ENCODE data around the gene GRHL3. TPM values are rescaled to one million over a fixed set of nuclear protein-coding genes. Genes with fewer than 3 reads are reported as not detected.

The GRHL3 gene
- total RNA-seq, 1 donor from 2014 or later, result 1.5 TPM

DNA sequence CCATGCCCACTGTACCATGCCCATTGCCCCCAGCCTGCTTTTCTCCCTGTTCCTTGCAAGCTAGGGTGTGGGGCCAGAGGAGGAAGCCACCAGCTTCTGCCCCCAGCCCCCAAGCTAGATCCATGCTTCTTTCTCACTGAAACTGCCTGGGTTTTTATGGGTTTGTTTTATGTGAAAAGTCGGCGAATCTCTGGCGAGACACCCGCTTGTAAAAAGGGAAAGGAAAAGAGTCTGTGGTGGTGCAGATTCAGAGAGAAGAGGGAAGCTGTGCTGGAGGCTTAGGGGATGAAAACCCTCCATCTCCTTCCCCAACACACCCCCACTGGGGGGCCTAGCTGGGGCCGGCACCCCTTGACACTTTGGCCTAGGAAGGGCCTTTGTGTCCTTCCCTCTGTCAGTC lies 26.2 kb downstream of the GRHL3 start:
- H3K4me1 Mint-ChIP-seq, result peaks cover 31% of the 10 kb centered on the region
- no peak overlapping the region for H3K9ac ChIP-seq
- TF ChIP-seq EZH2 (IDR thresholded peaks at IDR 0.05), result no peak
- TF ChIP-seq EZH2phosphoT487 (IDR thresholded peaks at IDR 0.05), result no peak
- TF ChIP-seq, protein P1, sequence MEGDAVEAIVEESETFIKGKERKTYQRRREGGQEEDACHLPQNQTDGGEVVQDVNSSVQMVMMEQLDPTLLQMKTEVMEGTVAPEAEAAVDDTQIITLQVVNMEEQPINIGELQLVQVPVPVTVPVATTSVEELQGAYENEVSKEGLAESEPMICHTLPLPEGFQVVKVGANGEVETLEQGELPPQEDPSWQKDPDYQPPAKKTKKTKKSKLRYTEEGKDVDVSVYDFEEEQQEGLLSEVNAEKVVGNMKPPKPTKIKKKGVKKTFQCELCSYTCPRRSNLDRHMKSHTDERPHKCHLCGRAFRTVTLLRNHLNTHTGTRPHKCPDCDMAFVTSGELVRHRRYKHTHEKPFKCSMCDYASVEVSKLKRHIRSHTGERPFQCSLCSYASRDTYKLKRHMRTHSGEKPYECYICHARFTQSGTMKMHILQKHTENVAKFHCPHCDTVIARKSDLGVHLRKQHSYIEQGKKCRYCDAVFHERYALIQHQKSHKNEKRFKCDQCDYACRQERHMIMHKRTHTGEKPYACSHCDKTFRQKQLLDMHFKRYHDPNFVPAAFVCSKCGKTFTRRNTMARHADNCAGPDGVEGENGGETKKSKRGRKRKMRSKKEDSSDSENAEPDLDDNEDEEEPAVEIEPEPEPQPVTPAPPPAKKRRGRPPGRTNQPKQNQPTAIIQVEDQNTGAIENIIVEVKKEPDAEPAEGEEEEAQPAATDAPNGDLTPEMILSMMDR (IDR thresholded peaks at IDR 0.05), result no peak
- no peak overlapping the region for H3K4me2 ChIP-seq
- no peak overlapping the region for H3K27ac Mint-ChIP-seq
- no peak overlapping the region for H3K4me3 Mint-ChIP-seq
- no peaks in the 10 kb centered on the region for H3K36me3 Mint-ChIP-seq
- peaks cover 9% of the 10 kb centered on the region for H3K27me3 Mint-ChIP-seq (ENCODE audit: insufficient read depth, low read depth)
- H3K27me3 ChIP-seq, result no peaks in the 10 kb centered on the region
- no peaks in the 10 kb centered on the region for H3F3A ChIP-seq (ENCODE audit: low read depth)
- H3K36me3 ChIP-seq, result no peaks in the 10 kb centered on the region
- H3K79me2 ChIP-seq (ENCODE audit: low read depth), result no peaks in the 10 kb centered on the region
- H3K4me1 ChIP-seq, result peaks cover 32% of the 10 kb centered on the region
- H3K27ac ChIP-seq, result no peak overlapping the region
- H3K4me3 ChIP-seq, result no peak overlapping the region
- no peak overlapping the region for H2AFZ ChIP-seq (replicated peaks)
- H4K20me1 ChIP-seq (ENCODE audit: low read depth), result no peaks in the 10 kb centered on the region
- no peak for DNase-seq (ENCODE audit: low spot score)
- H3K9me3 ChIP-seq (ENCODE audit: low read depth), result no peaks in the 10 kb centered on the region
- no peaks in the 10 kb centered on the region for H3K9me3 Mint-ChIP-seq

DNA sequence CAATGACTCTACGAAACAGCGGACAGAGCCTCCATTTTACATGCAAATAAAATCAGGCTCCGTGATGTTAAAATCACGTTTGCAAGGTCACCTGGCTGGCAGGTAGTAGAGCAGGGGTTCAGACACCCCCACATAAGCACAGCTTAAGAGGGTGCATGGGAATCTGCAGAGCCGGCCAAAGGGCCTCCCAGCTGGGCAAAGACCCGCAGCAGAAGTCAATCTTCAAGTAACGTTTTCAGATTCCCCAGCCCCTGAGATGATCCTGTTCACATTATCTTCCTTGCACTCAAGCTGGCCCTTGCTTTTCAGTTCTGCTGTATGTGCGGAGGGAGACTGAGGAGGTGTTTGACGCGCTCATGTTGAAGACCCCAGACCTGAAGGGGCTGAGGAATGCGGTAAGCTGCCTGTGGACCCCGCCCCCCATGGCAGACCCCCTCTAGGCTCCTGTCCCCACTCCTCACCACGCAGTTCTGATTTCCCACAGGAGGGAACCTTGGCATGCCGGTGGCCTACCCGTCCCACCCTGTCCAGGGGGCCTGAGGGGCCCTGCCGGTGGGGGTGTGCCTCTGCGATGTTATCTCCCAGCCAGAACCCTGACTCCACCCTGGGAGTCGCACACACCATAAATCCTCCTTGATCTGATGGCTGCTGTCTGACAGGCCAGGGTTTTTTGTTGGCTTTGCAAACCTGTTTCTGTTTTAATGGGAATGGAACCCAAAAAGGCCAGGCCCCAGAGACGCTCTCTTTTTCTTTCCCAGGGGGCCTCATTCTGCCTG lies 28.2 kb downstream of the GRHL3 start:
- H3K27ac Mint-ChIP-seq, result peak overlapping the region; percentile 86
- H3K4me1 Mint-ChIP-seq, result peaks cover 18% of the 10 kb centered on the region

DNA sequence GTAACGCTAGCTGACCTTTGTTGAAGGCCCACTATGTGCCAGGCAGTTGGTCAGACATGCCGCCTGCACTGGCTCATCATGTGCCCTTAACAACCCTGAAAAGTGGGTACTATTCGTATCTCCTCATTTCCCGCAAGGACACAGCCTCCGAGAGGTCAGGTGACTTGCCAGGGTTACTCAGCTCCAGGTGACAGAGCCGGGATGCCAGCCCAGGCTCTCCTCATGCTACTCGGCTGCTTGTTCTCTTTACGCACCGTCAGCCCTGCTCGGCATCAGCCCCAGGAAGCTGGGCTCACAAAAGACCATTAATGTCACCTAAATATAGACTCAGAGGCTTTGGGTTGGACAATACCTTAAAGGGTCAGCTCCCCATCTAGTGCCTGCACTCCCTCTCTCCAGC lies 29.0 kb downstream of the GRHL3 start:
- H3K4me3 Mint-ChIP-seq, result no peak overlapping the region

More for the DNA sequence above, 28.2 kb downstream of the GRHL3 start:
- Histone ChIP-seq H3K4me3 (no peak overlapping the region), H4K20me1 (ENCODE audit: low read depth) (no peaks in the 10 kb centered on the region), H3K9ac (no peak overlapping the region), H3K4me1 (peaks cover 15% of the 10 kb centered on the region), H3K27ac (no peak overlapping the region), H3K36me3 (no peaks in the 10 kb centered on the region), H3K27me3 (no peaks in the 10 kb centered on the region), H3F3A (ENCODE audit: low read depth) (no peaks in the 10 kb centered on the region), H3K79me2 (ENCODE audit: low read depth) (no peaks in the 10 kb centered on the region), H3K4me2 (no peak overlapping the region), H3K9me3 (ENCODE audit: low read depth) (no peaks in the 10 kb centered on the region), H2AFZ (replicated peaks) (no peak overlapping the region)
- H3K9me3 Mint-ChIP-seq, result no peaks in the 10 kb centered on the region
- DNase-seq (ENCODE audit: low spot score), result no peak
- H3K36me3 Mint-ChIP-seq, result no peaks in the 10 kb centered on the region
- no peak overlapping the region for H3K4me3 Mint-ChIP-seq
- peaks cover 16% of the 10 kb centered on the region for H3K27me3 Mint-ChIP-seq (ENCODE audit: insufficient read depth, low read depth)
- TF ChIP-seq EZH2phosphoT487 (IDR thresholded peaks at IDR 0.05) (no peak), EZH2 (IDR thresholded peaks at IDR 0.05) (no peak)
- TF ChIP-seq, protein P1 (IDR thresholded peaks at IDR 0.05), result no peak

More for the DNA sequence above, 29.0 kb downstream of the GRHL3 start:
- Histone ChIP-seq H3F3A (ENCODE audit: low read depth) (no peaks in the 10 kb centered on the region), H4K20me1 (ENCODE audit: low read depth) (no peaks in the 10 kb centered on the region), H3K4me1 (peaks cover 15% of the 10 kb centered on the region), H3K9me3 (ENCODE audit: low read depth) (no peaks in the 10 kb centered on the region), H3K27ac (no peak overlapping the region), H3K27me3 (no peaks in the 10 kb centered on the region), H3K79me2 (ENCODE audit: low read depth) (no peaks in the 10 kb centered on the region), H2AFZ (replicated peaks) (no peak overlapping the region), H3K9ac (no peak overlapping the region), H3K4me2 (no peak overlapping the region), H3K4me3 (no peak overlapping the region), H3K36me3 (no peaks in the 10 kb centered on the region)
- Mint-ChIP-seq H3K4me1 (peaks cover 15% of the 10 kb centered on the region), H3K27me3 (ENCODE audit: insufficient read depth, low read depth) (peaks cover 16% of the 10 kb centered on the region), H3K36me3 (no peaks in the 10 kb centered on the region), H3K9me3 (no peaks in the 10 kb centered on the region), H3K27ac (no peak overlapping the region)
- DNase-seq (ENCODE audit: low spot score), result no peak
- TF ChIP-seq, protein P1 (IDR thresholded peaks at IDR 0.05), result no peak
- TF ChIP-seq EZH2 (IDR thresholded peaks at IDR 0.05) (no peak), EZH2phosphoT487 (IDR thresholded peaks at IDR 0.05) (no peak)

All from neural progenitor cell (in vitro differentiated cells).